Measurements from ENCODE around the gene KIF5B. TPM values are rescaled to one million over a fixed set of nuclear protein-coding genes. Genes with fewer than 3 reads are reported as not detected.
A peak's percentile ranks its signal among the peaks of the same experiment; 100 is the strongest.

Gene KIF5B
- polyA plus RNA-seq, 4 donors = 49.4 to 100 (median 59.5) TPM

DNA sequence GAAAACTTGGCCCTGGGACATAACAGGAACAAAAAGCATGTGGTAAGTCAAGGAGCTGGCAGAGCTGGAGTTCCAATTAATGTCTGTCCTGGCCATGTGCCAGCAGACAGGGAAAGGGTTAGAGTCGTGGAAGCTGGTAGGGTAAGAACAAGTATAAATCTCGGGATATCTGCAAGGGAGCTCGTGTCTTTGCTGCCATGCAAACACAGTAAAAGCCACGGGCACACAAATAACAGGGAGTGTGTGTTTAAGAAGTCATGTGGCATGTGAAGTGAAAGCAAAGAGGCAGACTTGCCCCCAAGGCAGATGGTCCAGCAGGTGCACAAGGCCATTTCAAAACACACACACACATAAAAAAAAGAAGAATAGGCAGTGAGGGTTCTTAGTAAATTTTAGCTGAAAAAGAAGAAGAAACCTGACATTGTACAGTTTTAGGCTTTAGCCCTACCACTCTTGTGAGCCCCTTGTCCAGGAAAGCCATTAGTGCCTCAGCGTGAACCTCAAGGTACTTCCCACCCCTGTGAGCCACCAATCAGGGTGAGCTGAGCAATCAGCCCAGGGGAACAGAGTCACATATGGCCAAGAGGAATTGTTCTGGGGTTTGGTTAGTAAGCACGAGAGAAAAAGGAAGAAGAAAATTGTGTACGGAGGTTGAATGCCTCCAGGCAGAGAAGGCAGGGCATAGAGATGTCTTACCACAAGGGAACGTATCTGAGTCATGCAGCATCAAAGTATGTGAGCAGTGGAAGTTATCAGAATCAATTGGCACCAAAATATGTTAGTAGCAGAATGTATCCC is 94.7 kb downstream of the KIF5B start:
- Histone ChIP-seq H3K36me3 (ENCODE audit: control insufficient read depth in 3 of 3, insufficient read depth in 2 of 3, low read depth in 1 of 3, low read length in 3 of 3) (no peaks in the 10 kb centered on the region), H3K4me3 (ENCODE audit: low read depth in 1 of 3, low read length in 3 of 3) (no peak overlapping the region), H3K4me1 (ENCODE audit: control insufficient read depth in 3 of 3, insufficient read depth in 2 of 3, low read depth in 1 of 3, low read length in 2 of 3) (peaks cover 0 to 28% (median 0%) of the 10 kb centered on the region in 3 donors), H3K27me3 (ENCODE audit: control insufficient read depth in 3 of 3, insufficient read depth in 3 of 3, low read length in 3 of 3) (no peaks in the 10 kb centered on the region), H3K9me3 (ENCODE audit: control insufficient read depth in 2 of 2, insufficient read depth in 1 of 2, low read depth in 1 of 2, low read length in 1 of 2) (no peaks in the 10 kb centered on the region), H3K27ac (ENCODE audit: low read depth in 1 of 3, low read length in 2 of 3) (peak overlapping the region in 2 of 3 donors; percentile 46 to 52)
- 46 to 55% (median 47%) methylated on average over 8 of the region's 8 CpGs for WGBS, 3 donors
- DNase-seq (peak; percentile 44 to 54), FAIRE-seq (no peak)

DNA sequence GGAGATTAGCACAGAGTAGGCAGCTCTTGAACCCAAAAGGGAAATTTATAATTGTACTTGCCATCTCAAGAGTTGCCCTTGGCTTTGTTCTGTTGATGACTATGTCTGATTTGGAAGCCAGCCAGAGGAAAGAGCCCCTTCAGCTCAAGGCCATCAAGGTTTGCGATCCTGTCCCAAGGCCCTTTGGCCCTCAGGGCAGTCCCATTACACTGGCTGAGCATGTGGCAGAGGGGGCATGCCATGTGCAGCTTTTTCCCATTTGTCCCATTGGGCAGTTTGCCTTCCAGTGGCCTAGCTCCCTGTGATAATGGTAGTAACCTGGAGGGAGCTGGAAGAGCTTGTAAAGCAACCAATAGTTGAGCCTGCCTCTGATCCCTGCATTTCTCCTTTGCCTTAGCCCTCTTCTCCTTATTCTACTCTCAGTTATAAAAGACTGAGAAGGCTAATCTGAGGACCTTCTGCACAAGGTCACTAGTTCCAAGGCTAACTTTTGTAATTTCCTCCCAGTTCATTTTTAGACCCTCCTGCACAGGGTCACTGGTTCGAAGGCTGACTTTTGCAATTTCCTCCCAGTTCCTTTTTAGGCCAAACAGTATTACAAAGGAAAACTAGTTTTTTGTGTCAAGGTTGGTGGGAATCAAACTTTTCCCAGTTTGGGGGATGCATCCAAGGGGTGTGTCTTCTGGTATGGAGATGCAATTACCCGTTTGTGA is 96.6 kb downstream of the KIF5B start:
- H3K4me1 ChIP-seq (ENCODE audit: control insufficient read depth in 3 of 3, insufficient read depth in 2 of 3, low read depth in 1 of 3, low read length in 2 of 3) = peaks cover 0 to 29% (median 4%) of the 10 kb centered on the region in 3 donors
- H3K27me3 ChIP-seq (ENCODE audit: control insufficient read depth in 3 of 3, insufficient read depth in 3 of 3, low read length in 3 of 3) = no peaks in the 10 kb centered on the region
- H3K9me3 ChIP-seq (ENCODE audit: control insufficient read depth in 2 of 2, insufficient read depth in 1 of 2, low read depth in 1 of 2, low read length in 1 of 2) = peaks cover 0 to 9% of the 10 kb centered on the region in 2 donors
- no peak overlapping the region for H3K27ac ChIP-seq (ENCODE audit: low read depth in 1 of 3, low read length in 2 of 3)
- H3K36me3 ChIP-seq (ENCODE audit: control insufficient read depth in 3 of 3, insufficient read depth in 2 of 3, low read depth in 1 of 3, low read length in 3 of 3) = no peaks in the 10 kb centered on the region
- no peak for DNase-seq
- no peak overlapping the region for H3K4me3 ChIP-seq (ENCODE audit: low read depth in 1 of 3, low read length in 3 of 3)
- WGBS, 3 donors = 52 to 61% (median 54%) methylated on average over 3 of the region's 3 CpGs
- FAIRE-seq = no peak

Other genes starting within 250 kb of the KIF5B start
- gene ARHGAP12, start 127.6 kb downstream of the KIF5B start, polyA plus RNA-seq = 10 to 100 TPM; 15.9 to 53.9 (median 32.9) TPM